Brain microvascular endothelial cell (primary cell): ENCODE results near the gene PIGP.
"Not testable (repeated sequence)": the region's sequence is repeated elsewhere in the genome, so short reads cannot be mapped to it uniquely, and the experiment has no call there.

Source experiments
- DNase-seq: peaks from one replicate; pipeline ENCODE4 v3.0.0-alpha.2; 2020
- H3K27ac ChIP-seq: fragments of 250-450 bp; sonication (Bioruptor Pico); 2 replicates; pipeline ENCODE4 v1.5.1; 2020; ENCODE audit warnings: mild to moderate bottlenecking, moderate library complexity
- H3K27me3 ChIP-seq: fragments of 250-450 bp; sonication (Bioruptor Pico); replicated peaks from 2 replicates; pipeline ENCODE4 v1.5.1; 2020; ENCODE audit warnings: mild to moderate bottlenecking
- H3K36me3 ChIP-seq: fragments of 250-450 bp; sonication (Bioruptor Pico); replicated peaks from 2 replicates; pipeline ENCODE4 v1.5.1; 2020; ENCODE audit warnings: mild to moderate bottlenecking
- H3K4me3 ChIP-seq: 2 replicates; pipeline ENCODE4 v1.5.1; 2011; ENCODE audit warnings: low read depth, mild to moderate bottlenecking, control low read depth, low read length, moderate library complexity
- in situ Hi-C: cut with HindIII; loops from 2 replicates; pipeline ENCODE4 v1.10.0; 2017; ENCODE audit warnings: low sequenced_read_pairs, low pct_ligation_motif_present
- TF ChIP-seq, protein P1 (sequence below): IDR thresholded peaks from 2 replicates; pipeline ENCODE4 v1.5.1; 2011; ENCODE audit warnings: low read depth, mild to moderate bottlenecking, moderate library complexity, low read length, control low read depth, inconsistent platforms; ENCODE audit errors: missing control alignments

PIGP gene

DNA sequence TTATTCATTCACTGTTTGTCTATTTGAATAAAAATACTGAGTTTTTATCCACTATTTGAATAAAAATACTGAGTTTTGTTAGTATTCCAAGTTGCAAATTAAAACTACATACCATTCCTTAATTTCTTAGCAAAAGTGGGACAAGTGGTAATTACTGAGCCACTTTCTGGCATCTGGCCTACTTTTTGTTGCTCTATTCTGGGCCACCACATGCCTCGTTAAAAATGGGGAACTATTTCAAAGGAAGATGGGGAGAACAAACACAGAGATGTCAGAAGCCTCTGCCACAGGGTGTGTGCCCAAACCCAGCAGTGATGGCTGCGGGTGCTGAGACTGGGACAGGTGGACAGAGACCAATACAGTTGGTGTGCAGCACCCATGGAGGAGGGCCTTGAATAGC lies 14.6 kb downstream of the PIGP start:
- DNase-seq = no peak
- in situ Hi-C loops = no loop called here
- H3K27me3 ChIP-seq = no peaks in the 10 kb centered on the region
- no peaks in the 10 kb centered on the region for H3K36me3 ChIP-seq
- H3K27ac ChIP-seq = no peak overlapping the region
- TF ChIP-seq, protein P1, sequence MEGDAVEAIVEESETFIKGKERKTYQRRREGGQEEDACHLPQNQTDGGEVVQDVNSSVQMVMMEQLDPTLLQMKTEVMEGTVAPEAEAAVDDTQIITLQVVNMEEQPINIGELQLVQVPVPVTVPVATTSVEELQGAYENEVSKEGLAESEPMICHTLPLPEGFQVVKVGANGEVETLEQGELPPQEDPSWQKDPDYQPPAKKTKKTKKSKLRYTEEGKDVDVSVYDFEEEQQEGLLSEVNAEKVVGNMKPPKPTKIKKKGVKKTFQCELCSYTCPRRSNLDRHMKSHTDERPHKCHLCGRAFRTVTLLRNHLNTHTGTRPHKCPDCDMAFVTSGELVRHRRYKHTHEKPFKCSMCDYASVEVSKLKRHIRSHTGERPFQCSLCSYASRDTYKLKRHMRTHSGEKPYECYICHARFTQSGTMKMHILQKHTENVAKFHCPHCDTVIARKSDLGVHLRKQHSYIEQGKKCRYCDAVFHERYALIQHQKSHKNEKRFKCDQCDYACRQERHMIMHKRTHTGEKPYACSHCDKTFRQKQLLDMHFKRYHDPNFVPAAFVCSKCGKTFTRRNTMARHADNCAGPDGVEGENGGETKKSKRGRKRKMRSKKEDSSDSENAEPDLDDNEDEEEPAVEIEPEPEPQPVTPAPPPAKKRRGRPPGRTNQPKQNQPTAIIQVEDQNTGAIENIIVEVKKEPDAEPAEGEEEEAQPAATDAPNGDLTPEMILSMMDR = no peak
- H3K4me3 ChIP-seq = no peak overlapping the region

DNA sequence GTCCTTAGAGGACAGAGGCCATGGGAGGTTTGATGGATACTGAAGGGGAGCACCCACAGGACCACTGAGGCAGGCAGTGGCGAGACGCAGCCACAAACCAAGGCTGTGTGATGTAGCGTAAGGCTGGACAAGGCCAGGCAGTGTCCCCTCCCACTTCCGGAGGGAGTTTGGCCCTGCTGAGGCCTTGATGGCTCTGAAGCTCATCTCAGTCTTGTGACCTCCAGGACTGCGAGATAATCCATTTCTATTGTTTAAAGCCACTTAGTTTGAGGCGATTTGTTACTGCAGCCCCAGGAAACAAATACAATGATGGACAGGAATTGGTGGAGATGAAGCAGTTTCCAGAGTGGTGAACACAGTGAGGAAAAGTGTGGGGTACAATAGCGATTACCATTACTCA lies 15.3 kb downstream of the PIGP start:
- TF ChIP-seq, protein P1 = no peak
- H3K27me3 ChIP-seq = no peaks in the 10 kb centered on the region
- no peaks in the 10 kb centered on the region for H3K36me3 ChIP-seq
- no peak overlapping the region for H3K4me3 ChIP-seq
- no peak for DNase-seq
- in situ Hi-C loops = no loop called here
- no peak overlapping the region for H3K27ac ChIP-seq

DNA sequence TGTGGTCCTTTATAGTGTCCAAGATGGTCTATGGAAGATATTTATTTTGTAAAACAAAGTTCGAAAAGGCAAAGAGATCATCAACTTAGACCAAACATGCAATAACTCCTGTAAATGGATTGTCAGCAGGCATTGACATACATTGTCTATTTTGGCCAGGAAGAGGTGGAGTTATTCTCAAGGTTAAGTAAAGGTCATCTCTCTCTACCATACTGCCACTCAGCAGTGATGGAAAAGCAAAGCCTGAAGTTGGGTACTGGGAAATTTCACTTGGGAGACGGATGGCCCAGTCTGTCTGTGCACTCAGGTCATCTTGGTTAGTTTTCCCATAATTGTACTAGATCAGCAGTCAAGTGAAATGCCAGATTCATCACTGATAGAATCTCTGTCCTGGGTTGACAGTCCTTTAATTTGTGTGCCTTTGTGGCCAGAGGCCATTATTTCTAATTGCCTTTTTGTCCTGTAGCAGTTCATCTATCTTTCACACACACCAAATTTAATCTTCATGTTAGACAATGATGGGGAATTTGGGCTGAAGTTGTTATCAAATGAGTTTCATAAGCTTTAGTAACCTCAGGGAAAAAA lies 17.5 kb downstream of the PIGP start:
- in situ Hi-C loops = no loop called here
- Histone ChIP-seq H3K36me3 (no peaks in the 10 kb centered on the region), H3K4me3 (no peak overlapping the region), H3K27me3 (no peaks in the 10 kb centered on the region), H3K27ac (no peak overlapping the region)
- no peak for DNase-seq
- TF ChIP-seq, protein P1 = no peak

DNA sequence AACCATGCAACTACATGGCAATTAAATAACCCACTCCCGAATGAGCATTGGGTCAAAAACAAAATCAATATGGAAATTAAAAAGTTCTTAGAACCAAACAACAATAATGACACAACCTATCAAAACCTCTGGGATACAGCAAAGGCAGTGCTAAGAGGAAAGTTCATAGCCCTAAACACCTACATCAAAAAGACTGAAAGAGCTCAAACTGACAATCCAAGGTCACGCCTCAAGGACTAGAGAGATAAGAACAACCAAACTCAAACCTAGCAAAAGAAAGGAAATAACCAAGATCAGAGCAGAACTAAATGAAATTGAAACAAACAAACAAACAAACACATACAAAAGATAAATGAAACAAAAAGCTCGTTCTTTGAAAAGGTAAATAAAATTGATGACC lies 23.1 kb downstream of the PIGP start:
- in situ Hi-C loops = not testable (repeated sequence)

DNA sequence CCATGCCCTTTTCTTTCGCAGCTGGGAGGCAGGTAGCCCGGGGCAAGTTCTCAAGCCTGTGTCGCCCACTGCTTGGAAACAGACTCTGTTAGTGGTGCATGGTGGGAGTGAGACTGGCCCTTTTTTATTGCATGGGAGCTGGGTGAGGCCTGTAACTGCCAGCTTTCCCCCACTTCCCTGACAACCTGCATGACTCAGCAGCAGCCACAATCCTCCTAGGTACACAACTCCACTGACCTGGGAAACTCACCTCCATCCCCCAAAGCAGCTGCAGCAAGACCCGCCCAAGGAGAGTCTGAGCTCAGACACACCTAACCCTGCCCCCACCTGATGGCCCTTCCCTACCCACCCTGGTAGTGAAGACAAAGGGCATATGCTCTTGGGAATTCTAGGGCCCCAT lies 25.8 kb downstream of the PIGP start:
- in situ Hi-C loops = no loop called here
- no peaks in the 10 kb centered on the region for H3K36me3 ChIP-seq
- no peak for DNase-seq
- H3K4me3 ChIP-seq = no peak overlapping the region
- H3K27ac ChIP-seq = no peak overlapping the region
- TF ChIP-seq, protein P1 = no peak
- no peaks in the 10 kb centered on the region for H3K27me3 ChIP-seq

More for the DNA sequence above, 23.1 kb downstream of the PIGP start:
- not testable (repeated sequence) for H3K36me3 ChIP-seq, H3K4me3 ChIP-seq, H3K27me3 ChIP-seq, DNase-seq, H3K27ac ChIP-seq

DNA sequence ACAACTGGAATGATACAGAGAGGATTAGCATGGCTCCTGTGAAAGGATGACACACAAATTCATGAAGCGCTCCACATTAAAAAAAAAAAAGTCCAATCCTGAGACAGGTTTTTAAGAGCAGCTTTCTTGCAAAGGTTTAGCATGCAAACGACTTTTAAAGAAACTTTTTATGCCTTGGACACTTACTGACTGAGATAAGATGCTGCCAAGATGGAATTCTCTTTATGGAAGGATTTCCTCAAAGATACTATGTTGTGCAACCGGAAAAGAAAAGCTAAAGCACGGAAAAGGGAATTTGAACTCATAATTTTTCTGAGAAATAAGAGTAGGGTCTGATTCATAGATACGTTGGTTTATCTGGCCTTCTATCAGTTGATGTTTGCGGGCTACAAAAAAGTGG lies 27.3 kb downstream of the PIGP start:
- DNase-seq = no peak
- TF ChIP-seq, protein P1 = no peak
- Histone ChIP-seq H3K27ac (no peak overlapping the region), H3K27me3 (no peaks in the 10 kb centered on the region), H3K36me3 (no peaks in the 10 kb centered on the region), H3K4me3 (no peak overlapping the region)
- in situ Hi-C loops = no loop called here
